Heart left ventricle (tissue), 16 donors: ENCODE measurements around the gene GADD45G. TPM values are rescaled to one million over a fixed set of nuclear protein-coding genes. Genes with fewer than 3 reads are reported as not detected.

Experiments
- ATAC-seq, 4 donors: fragments of 200-7000 bp; cut with Tn5 transposase; one replicate each; pipeline ENCODE4 v1.9.1; 2020 to 2022; ENCODE audit warnings: moderate library complexity in 4 of 4, mild to moderate bottlenecking in 3 of 4, moderate number of reproducible peaks in 1 of 4
- DNase-seq, 5 donors: peaks; one replicate each; pipeline ENCODE4 v3.0.0-alpha.2; 2020
- H3K27ac ChIP-seq, 12 donors: fragments of 200-600 bp; sonication (generic) in 4 of 12; one replicate each; pipeline versions ENCODE4 v1.5.0 to v1.8.0; 2016 to 2022; ENCODE audit warnings: mild to moderate bottlenecking in 2 of 12
- H3K27me3 ChIP-seq, 9 donors: fragments of 200-600 bp; sonication (generic) in 2 of 9; one replicate each; pipeline versions ENCODE4 v1.5.1 to v1.8.0; 2016 to 2022; ENCODE audit warnings: mild to moderate bottlenecking in 3 of 9
- H3K36me3 ChIP-seq, 9 donors: fragments of 200-600 bp; sonication (generic) in 2 of 9; one replicate each; pipeline versions ENCODE4 v1.5.0 to v1.8.0; 2018 to 2022; ENCODE audit warnings: mild to moderate bottlenecking in 2 of 9
- H3K4me1 ChIP-seq, 12 donors: fragments of 200-600 bp; sonication (generic) in 4 of 12; one replicate each; pipeline versions ENCODE4 v1.5.0 to v1.8.0; 2016 to 2022; ENCODE audit warnings: mild to moderate bottlenecking in 3 of 12
- H3K4me3 ChIP-seq, 12 donors: fragments of 200-600 bp; sonication (generic) in 4 of 12; one replicate each; pipeline versions ENCODE4 v1.5.0 to v1.8.0; 2017 to 2022; ENCODE audit warnings: mild to moderate bottlenecking in 9 of 12, moderate library complexity in 4 of 12
- H3K9me3 ChIP-seq, 12 donors: fragments of 200-600 bp; sonication (generic) in 4 of 12; one replicate each; pipeline versions ENCODE4 v1.5.0 to v1.8.0; 2016 to 2022; ENCODE audit warnings: mild to moderate bottlenecking in 1 of 12
- POLR2A ChIP-seq, 2 donors: fragments of 450-650 bp; IDR thresholded peaks; one replicate each; pipeline ENCODE4 v1.6.1; 2017; ENCODE audit warnings: antibody characterized with exemption in 2 of 2, mild to moderate bottlenecking in 2 of 2, moderate library complexity in 2 of 2
- WGBS, 4 donors: extraction: QIAGEN DNeasy Blood & Tissue Kit in 2 of 4; methylation state at CpG; one replicate each; pipeline versions ENCODE4 v1.1.5 to v1.1.7; 2013 to 2018; 5-methylcytosine and 5-hydroxymethylcytosine counted together
- intact Hi-C, 10 donors: fragments of 100-400 bp; cut with DNase I; formaldehyde crosslinking; loops; one replicate each; pipeline versions ENCODE4 v1.11.1 to v1.14.2; 2022
- polyA plus RNA-seq, 2 donors: library from polyadenylated mRNA; stranded (reverse); fragments of 200-250 nt; gene quantifications; one replicate each; pipeline ENCODE4 v1.2.3, GENCODE V29; 2013
- total RNA-seq, 9 donors: library from RNA; depleted of rRNA in 2 of 9; stranded (reverse); fragments of >200 nt in 2 of 9; fragmentation: NEBNext Ultra II Directional in 3 of 9; extraction: Animal tissue kit (Norgen Biotek cat#: 25700) in 3 of 9; gene quantifications; one replicate each; pipeline versions ENCODE4 v1.1.0 to v1.2.4, GENCODE V29; 2016 to 2023
- TF ChIP-seq, protein P1 (sequence below), 12 donors: fragments of 200-600 bp; sonication (generic) in 4 of 12; IDR thresholded peaks; one replicate each; pipeline versions ENCODE4 v1.5.0 to v1.8.0; 2018 to 2022; ENCODE audit warnings: antibody characterized with exemption in 12 of 12, mild to moderate bottlenecking in 5 of 12
- donor health status: ischemic (EF 13 %, LVEDD 7.1; RV severe dilation, severe dysfunction).
- donor health status: healthy with polysubstance abuse.
- donor health status: DM: no; HTN: yes; CAD: no.
- donor health status: DM: no; HTN: no; CAD: no.
- donor health status: ischemic (EF 25% LVEDD 6.9; RV normal size, moderate dysfunction).
- donor health status: ischemic (EF 25% LVEDD 5.7; RV mildly dilated, moderate dysfunction).
- donor health status: healthy.
- donor health status: DM: yes; HTN: yes; CAD: no.
- donor health status: ischemic (EF 35%, LVEDD 5.7; RV mildly dilated, moderate dysfunction).
- donor health status: nonischemic (EF 11% LVEDD 7.7; RV severe dilation, severe dysfunction).
- donor health status: DM: yes; HTN: yes; CAD: no.
- donor health status: PGD.
- donor health status: ischemic (EF 29% LVEDD 5.4; RV normal size, mild dysfunction).
- donor health status: nonischemic (EF 23%, LVEDD 6.1; RV moderate dilation, normal function).

GADD45G gene
- total and polyA plus RNA-seq, 11 donors, result 9.9 to 118 (median 17.7) TPM

DNA sequence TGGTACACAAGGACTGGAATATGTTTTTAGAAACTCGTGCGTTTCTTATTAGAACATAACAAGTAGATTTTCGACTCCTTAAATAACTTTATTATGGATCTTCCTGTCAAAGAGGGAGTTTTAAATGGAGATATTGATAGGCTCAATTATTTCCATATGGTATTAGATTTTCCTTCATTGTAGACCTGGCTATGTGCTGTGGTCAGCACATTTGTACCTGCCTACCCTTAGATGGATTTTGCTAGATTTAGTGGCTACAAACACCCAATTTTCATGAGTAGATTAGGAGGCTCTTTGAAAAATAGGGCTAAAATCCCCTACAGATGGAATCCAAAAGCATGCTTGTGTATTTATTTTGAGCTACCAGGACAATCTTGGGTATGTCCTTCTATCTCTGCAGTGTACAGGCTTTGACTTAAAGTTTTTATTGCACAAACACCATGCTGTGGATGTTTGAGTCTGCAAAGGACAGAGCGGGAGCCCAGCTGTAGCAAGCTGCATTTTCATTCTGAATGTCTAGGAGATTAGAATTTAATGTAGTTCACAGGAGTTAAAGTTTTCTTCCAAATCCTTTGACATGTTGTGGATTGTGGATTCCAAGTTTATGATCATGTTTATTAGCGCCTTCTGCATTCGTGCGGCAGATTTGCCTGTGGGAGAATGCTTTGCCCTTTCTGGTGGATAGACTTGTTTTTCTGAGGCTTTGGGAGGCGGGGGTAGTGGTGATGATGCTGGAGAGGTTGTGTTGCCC, 41.6 kb downstream of the GADD45G start:
- WGBS, 4 donors, result 95 to 98% (median 96%) methylated on average over 8 of the region's 8 CpGs
- intact Hi-C loops, result no loop called here
- H3K9me3 ChIP-seq, result no peaks in the 10 kb centered on the region
- H3K4me1 ChIP-seq, result no peaks in the 10 kb centered on the region
- H3K27ac ChIP-seq, result no peak overlapping the region
- no peak overlapping the region for H3K4me3 ChIP-seq
- H3K27me3 ChIP-seq, result no peaks in the 10 kb centered on the region
- no peaks in the 10 kb centered on the region for H3K36me3 ChIP-seq
- DNase-seq (no peak), ATAC-seq (no peak)
- TF ChIP-seq POLR2A (IDR thresholded peaks at IDR 0.05), result no peak
- TF ChIP-seq, protein P1, sequence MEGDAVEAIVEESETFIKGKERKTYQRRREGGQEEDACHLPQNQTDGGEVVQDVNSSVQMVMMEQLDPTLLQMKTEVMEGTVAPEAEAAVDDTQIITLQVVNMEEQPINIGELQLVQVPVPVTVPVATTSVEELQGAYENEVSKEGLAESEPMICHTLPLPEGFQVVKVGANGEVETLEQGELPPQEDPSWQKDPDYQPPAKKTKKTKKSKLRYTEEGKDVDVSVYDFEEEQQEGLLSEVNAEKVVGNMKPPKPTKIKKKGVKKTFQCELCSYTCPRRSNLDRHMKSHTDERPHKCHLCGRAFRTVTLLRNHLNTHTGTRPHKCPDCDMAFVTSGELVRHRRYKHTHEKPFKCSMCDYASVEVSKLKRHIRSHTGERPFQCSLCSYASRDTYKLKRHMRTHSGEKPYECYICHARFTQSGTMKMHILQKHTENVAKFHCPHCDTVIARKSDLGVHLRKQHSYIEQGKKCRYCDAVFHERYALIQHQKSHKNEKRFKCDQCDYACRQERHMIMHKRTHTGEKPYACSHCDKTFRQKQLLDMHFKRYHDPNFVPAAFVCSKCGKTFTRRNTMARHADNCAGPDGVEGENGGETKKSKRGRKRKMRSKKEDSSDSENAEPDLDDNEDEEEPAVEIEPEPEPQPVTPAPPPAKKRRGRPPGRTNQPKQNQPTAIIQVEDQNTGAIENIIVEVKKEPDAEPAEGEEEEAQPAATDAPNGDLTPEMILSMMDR (IDR thresholded peaks at IDR 0.05), result no peak

DNA sequence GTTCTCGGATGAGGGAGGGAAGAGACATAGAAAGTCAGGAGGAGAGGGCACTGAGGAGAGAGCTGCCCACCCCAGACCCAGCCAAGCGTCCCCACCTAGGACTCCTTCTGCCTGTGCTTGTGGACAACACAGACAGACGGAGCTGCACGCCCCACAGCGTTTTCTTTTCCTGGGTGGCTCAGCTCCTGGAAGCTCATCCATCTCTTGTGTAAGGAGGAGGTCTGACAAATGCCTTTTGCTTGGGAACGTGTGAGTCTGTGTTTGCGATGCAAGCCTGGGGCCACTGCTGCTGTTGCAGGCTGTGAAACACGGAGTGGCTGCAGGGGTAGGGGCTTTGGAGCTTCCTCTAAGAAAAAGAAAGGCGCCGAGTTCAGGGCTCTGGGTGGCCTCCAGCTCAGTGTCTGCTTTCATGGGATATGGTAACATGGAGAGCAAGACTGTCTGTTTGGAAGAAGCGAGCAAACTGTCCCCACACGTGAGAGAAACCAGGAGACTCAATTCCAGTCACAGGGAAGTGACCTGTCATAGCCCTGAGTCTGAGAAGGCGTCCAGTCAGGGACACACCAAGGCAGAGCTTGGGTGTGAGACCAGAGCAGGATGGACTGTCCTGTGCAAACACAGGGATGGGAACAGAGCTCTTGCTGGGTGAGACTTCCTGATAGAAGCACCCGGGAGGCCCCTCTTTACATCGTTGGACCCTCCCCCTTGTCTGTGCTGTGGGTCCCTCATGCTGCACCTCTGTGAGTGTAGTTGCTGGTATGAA, 42.7 kb downstream of the GADD45G start:
- ATAC-seq (no peak), DNase-seq (no peak)
- no peaks in the 10 kb centered on the region for H3K27me3 ChIP-seq
- no peak overlapping the region for H3K27ac ChIP-seq
- no peaks in the 10 kb centered on the region for H3K4me1 ChIP-seq
- WGBS, 4 donors, result 74 to 80% (median 79%) methylated on average over 15 of the region's 15 CpGs
- H3K4me3 ChIP-seq, result no peak overlapping the region
- no peaks in the 10 kb centered on the region for H3K36me3 ChIP-seq
- H3K9me3 ChIP-seq, result no peaks in the 10 kb centered on the region
- intact Hi-C loops, result no loop called here
- TF ChIP-seq, protein P1 (IDR thresholded peaks at IDR 0.05), result no peak
- no peak for TF ChIP-seq POLR2A (IDR thresholded peaks at IDR 0.05)

DNA sequence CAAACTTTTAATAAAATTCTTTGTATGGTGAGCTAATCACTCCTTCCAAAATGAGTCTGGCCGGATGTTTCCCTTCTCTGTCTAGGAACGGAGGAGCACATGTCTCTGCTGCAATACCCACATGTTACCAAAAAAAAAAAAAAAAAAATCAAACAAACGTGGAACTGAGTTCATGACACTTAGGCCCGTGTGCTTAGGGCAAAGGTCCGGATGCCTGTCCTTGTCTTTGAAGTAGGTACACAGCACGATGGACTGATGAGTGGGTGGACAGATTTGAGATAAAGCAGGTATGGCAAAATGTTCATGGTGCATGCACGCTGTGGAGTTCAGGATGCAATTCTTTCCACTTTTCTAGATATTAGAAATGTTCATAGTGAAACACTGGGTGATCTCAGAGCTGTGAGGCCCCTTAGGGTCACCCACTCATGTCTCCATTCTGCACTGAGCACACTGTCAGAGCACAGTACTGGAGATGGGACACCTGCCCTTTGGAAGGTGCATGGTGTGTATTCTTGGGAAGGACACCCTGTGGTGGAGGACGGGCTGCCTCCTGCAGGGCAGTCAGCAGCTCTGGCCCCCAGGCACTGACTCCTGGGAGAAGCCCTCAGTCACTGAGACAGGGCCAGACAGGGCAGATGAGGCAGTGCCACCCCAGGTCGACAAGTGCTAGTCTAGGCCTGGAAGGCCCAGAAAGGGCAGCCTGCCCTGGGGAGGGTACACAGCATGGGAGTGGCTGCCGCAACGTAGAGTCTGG, 43.6 kb downstream of the GADD45G start:
- no peak for ATAC-seq
- WGBS, 4 donors, result 69 to 80% (median 76%) methylated on average over 10 to 11 of the region's 11 CpGs

More for the DNA sequence above, 43.6 kb downstream of the GADD45G start:
- no peaks in the 10 kb centered on the region for H3K9me3 ChIP-seq
- no peak overlapping the region for H3K27ac ChIP-seq
- no peak for DNase-seq
- no peaks in the 10 kb centered on the region for H3K36me3 ChIP-seq
- intact Hi-C loops, result no loop called here
- H3K4me3 ChIP-seq, result no peak overlapping the region
- TF ChIP-seq, protein P1 (IDR thresholded peaks at IDR 0.05), result no peak
- TF ChIP-seq POLR2A (IDR thresholded peaks at IDR 0.05), result no peak
- no peaks in the 10 kb centered on the region for H3K4me1 ChIP-seq
- no peaks in the 10 kb centered on the region for H3K27me3 ChIP-seq
